WTC11 (cell line): Measurements from ENCODE around the gene KRT6A. TPM values are rescaled to one million over a fixed set of nuclear protein-coding genes. Genes with fewer than 3 reads are reported as not detected.

ENCODE experiments used
- ATAC-seq: fragments of 200-7000 bp; cut with Tn5 transposase; 2 replicates; pipeline ENCODE4 v1.10.0; 2021; ENCODE audit warnings: mild to moderate bottlenecking, moderate library complexity
- CTCF ChIA-PET: fragments of 300-600 bp; sonication (Branson Sonifier 250); formaldehyde crosslinking; loops from one replicate; lab custom pipeline; 2021; ENCODE audit warnings: antibody characterized with exemption; lab: Charles Lee
- POLR2A ChIA-PET: fragments of 350-600 bp; sonication (Branson Sonifier 250); formaldehyde crosslinking; loops from one replicate; lab custom pipeline; 2021; ENCODE audit warnings: antibody characterized with exemption; lab: Charles Lee
- DNase-seq: peaks from one replicate; pipeline ENCODE4 v3.0.0; 2021; ENCODE audit warnings: low spot score
- H3K27ac Mint-ChIP-seq: 2 replicates; pipeline ENCODE4 v1.8.0; 2021; ENCODE audit warnings: mixed read lengths
- H3K27me3 Mint-ChIP-seq: 2 replicates; pipeline ENCODE4 v1.8.0; 2021; ENCODE audit warnings: low read depth, mild to moderate bottlenecking, moderate library complexity, mixed read lengths
- H3K36me3 Mint-ChIP-seq: 2 replicates; pipeline ENCODE4 v1.8.0; 2021; ENCODE audit warnings: mixed read lengths
- H3K4me1 Mint-ChIP-seq: 2 replicates; pipeline ENCODE4 v1.8.0; 2022; ENCODE audit warnings: mixed read lengths
- H3K4me3 Mint-ChIP-seq: 2 replicates; pipeline ENCODE4 v1.8.0; 2021; ENCODE audit warnings: mild to moderate bottlenecking, moderate library complexity, mixed read lengths
- H3K9me3 Mint-ChIP-seq: 2 replicates; pipeline ENCODE4 v1.8.0; 2021; ENCODE audit warnings: mixed read lengths
- CREM ChIP-seq: sonication (generic); formaldehyde crosslinking; IDR thresholded peaks from 2 replicates; pipeline ENCODE4 v1.8.1; 2022; ENCODE audit warnings: mild to moderate bottlenecking, missing genetic modification reagents, moderate library complexity
- ELF4 ChIP-seq: sonication (generic); formaldehyde crosslinking; IDR thresholded peaks from 2 replicates; pipeline ENCODE4 v1.8.1; 2022; ENCODE audit warnings: low read depth, mild to moderate bottlenecking, moderate library complexity, missing genetic modification reagents
- ESRRA ChIP-seq: sonication (generic); formaldehyde crosslinking; IDR thresholded peaks from 2 replicates; pipeline ENCODE4 v1.8.1; 2022; ENCODE audit warnings: mild to moderate bottlenecking, missing genetic modification reagents, borderline replicate concordance
- ETV6 ChIP-seq: sonication (generic); formaldehyde crosslinking; IDR thresholded peaks from 2 replicates; pipeline ENCODE4 v1.8.1; 2022; ENCODE audit warnings: mild to moderate bottlenecking, missing genetic modification reagents
- JUN ChIP-seq: sonication (generic); formaldehyde crosslinking; IDR thresholded peaks from 2 replicates; pipeline ENCODE4 v1.8.0; 2023; ENCODE audit warnings: mild to moderate bottlenecking, missing genetic modification reagents
- MXD4 ChIP-seq: fragments of 250-450 bp; sonication (Bioruptor Pico); IDR thresholded peaks from 2 replicates; pipeline ENCODE4 v1.8.0; 2021; ENCODE audit warnings: mild to moderate bottlenecking, moderate library complexity, borderline replicate concordance
- NFE2L1 ChIP-seq: sonication (generic); formaldehyde crosslinking; IDR thresholded peaks from 2 replicates; pipeline ENCODE4 v1.8.1; 2023; ENCODE audit warnings: missing genetic modification reagents
- PRDM15 ChIP-seq: sonication (generic); formaldehyde crosslinking; IDR thresholded peaks from 2 replicates; pipeline ENCODE4 v1.8.0; 2022; ENCODE audit warnings: missing genetic modification reagents
- RELA ChIP-seq: sonication (generic); formaldehyde crosslinking; IDR thresholded peaks from 2 replicates; pipeline ENCODE4 v1.8.1; 2022; ENCODE audit warnings: missing genetic modification reagents, mild to moderate bottlenecking, borderline replicate concordance
- RORB ChIP-seq: fragments of 250-450 bp; sonication (Bioruptor Pico); IDR thresholded peaks from 2 replicates; pipeline ENCODE4 v1.9.0; 2021; ENCODE audit warnings: mild to moderate bottlenecking
- STAT6 ChIP-seq: sonication (generic); formaldehyde crosslinking; conservative IDR thresholded peaks from 2 replicates; pipeline ENCODE4 v1.8.1; 2023; ENCODE audit warnings: mild to moderate bottlenecking, low read depth, missing genetic modification reagents, moderate library complexity
- TCF7 ChIP-seq: sonication (generic); formaldehyde crosslinking; IDR thresholded peaks from 2 replicates; pipeline ENCODE4 v1.8.0; 2022; ENCODE audit warnings: mild to moderate bottlenecking, low read depth, missing genetic modification reagents, moderate library complexity
- total RNA-seq: library from RNA; stranded (reverse); gene quantifications from 3 replicates; pipeline ENCODE4 v1.2.3, GENCODE V29; 2021
- TF ChIP-seq, protein P1 (sequence below): fragments of 250-450 bp; sonication (Bioruptor Pico); conservative IDR thresholded peaks from 2 replicates; pipeline ENCODE4 v1.9.0; 2021; ENCODE audit warnings: mild to moderate bottlenecking
- TF ChIP-seq, protein P2 (sequence below): sonication (generic); formaldehyde crosslinking; IDR thresholded peaks from 2 replicates; pipeline ENCODE4 v1.8.0; 2022; ENCODE audit warnings: mild to moderate bottlenecking, missing genetic modification reagents
- TF ChIP-seq, protein P3 (sequence below): sonication (generic); formaldehyde crosslinking; IDR thresholded peaks from 2 replicates; pipeline ENCODE4 v1.8.1; 2022; ENCODE audit warnings: low read depth, missing genetic modification reagents, borderline replicate concordance

Gene KRT6A
- total RNA-seq, 1 experiment from 2014 or later, result not detected

- TF ChIP-seq, protein P1, sequence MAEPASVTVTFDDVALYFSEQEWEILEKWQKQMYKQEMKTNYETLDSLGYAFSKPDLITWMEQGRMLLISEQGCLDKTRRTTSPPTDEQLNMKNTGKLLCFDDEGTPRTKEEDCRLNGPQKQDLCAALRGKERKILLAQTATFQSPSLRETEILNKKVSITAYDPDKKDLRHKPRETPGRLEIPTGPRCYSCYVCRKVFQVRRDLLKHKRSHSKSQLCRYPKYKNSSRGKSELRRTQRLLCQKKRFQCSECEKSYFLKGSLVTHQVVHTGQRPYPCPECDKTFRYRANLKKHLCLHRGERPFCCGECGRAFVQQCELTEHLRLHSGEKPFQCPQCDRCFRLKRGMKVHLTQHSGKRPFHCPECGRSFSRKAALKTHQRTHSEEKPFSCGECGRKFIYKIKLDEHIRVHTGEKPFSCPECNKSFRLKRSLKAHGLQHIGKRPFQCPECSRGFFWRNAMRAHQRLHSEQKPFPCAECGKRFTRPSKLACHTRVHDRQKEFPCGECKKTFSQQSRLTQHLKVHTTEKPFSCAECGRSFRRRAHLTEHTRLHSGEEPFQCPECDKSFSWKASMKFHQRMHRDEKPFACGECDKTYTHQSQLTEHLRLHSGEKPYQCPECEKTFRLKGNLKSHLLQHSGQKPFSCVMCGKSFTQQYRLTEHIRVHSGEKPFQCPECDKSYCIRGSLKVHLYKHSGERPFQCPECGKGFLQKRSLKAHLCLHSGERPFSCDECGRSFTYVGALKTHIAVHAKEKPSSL (CRISPR knock-in tag), result no peak
- no peak for TF ChIP-seq ETV6
- TF ChIP-seq RORB, result no peak
- Mint-ChIP-seq H3K9me3 (peaks cover 20% of the 10 kb centered on the region), H3K36me3 (peaks cover 6% of the 10 kb centered on the region; the same call in 1 of the 2 replicates), H3K27ac (no peak overlapping the region), H3K4me1 (no peaks in the 10 kb centered on the region), H3K27me3 (no peaks in the 10 kb centered on the region), H3K4me3 (no peak overlapping the region)
- DNase-seq (no peak), ATAC-seq (no peak)
- POLR2A ChIA-PET, result no interaction called here
- CTCF ChIA-PET, result interaction anchor here (1.4 kb wide), 1 partner anchor 27 kb away, joined by 4 read pairs; no protein-coding TSS in a partner anchor
Measured at GRCh38 chr12:52469853-52470252, 23.2 kb downstream of the KRT6A start.

DNA sequence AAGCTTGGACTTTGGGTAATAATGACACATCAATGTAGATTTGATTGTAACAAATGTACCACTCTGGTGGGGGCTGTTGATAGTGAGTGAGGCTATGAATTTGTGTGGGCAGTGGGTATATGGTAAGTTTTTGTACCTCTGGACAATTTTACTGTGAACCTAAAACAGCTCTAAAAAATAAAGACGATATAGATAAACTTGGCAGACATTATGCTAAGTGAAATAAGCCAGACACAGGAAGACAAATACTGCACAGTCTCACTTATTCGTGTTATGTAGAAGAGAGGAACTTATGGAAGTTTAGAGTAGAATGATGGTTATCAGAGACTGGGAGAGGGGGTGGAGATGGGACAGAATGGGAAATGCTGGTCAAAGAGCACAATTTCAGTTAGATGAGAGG, 28.2 kb downstream of the KRT6A start:
- Mint-ChIP-seq H3K27ac (no peak overlapping the region), H3K4me3 (no peak overlapping the region), H3K27me3 (no peaks in the 10 kb centered on the region; the same call in 1 of the 2 replicates), H3K36me3 (no peaks in the 10 kb centered on the region), H3K4me1 (no peaks in the 10 kb centered on the region)
- ATAC-seq (no peak), DNase-seq (no peak)
- ChIA-PET POLR2A (no interaction called here), CTCF (no interaction called here)
- no peak for TF ChIP-seq STAT6
- TF ChIP-seq, all 79 proteins: peak for 0
- H3K9me3 Mint-ChIP-seq, result peaks cover 17% of the 10 kb centered on the region

- H3K27me3 Mint-ChIP-seq, result no peaks in the 10 kb centered on the region; the same call in 1 of the 2 replicates
- H3K27ac Mint-ChIP-seq, result no peak overlapping the region
- no peak overlapping the region for H3K4me3 Mint-ChIP-seq
- H3K36me3 Mint-ChIP-seq, result no peaks in the 10 kb centered on the region
- ChIA-PET POLR2A (no interaction called here), CTCF (interaction anchor here (0.6 to 1.1 kb wide), 4 partner anchors 48 to 101 kb away, joined by 3 to 12 read pairs (median 4); no protein-coding TSS in a partner anchor)
- ATAC-seq (no peak; the same call in 1 of the 2 replicates), DNase-seq (no peak)
- peaks cover 9% of the 10 kb centered on the region for H3K9me3 Mint-ChIP-seq
- TF ChIP-seq STAT6, result no peak
- TF ChIP-seq RORB, result no peak
- TF ChIP-seq RELA (CRISPR knock-in tag), result no peak
- no peak for TF ChIP-seq JUN (CRISPR knock-in tag)
- TF ChIP-seq ELF4 (CRISPR knock-in tag), result no peak
- no peak for TF ChIP-seq TCF7 (CRISPR knock-in tag)
- TF ChIP-seq, protein P2, sequence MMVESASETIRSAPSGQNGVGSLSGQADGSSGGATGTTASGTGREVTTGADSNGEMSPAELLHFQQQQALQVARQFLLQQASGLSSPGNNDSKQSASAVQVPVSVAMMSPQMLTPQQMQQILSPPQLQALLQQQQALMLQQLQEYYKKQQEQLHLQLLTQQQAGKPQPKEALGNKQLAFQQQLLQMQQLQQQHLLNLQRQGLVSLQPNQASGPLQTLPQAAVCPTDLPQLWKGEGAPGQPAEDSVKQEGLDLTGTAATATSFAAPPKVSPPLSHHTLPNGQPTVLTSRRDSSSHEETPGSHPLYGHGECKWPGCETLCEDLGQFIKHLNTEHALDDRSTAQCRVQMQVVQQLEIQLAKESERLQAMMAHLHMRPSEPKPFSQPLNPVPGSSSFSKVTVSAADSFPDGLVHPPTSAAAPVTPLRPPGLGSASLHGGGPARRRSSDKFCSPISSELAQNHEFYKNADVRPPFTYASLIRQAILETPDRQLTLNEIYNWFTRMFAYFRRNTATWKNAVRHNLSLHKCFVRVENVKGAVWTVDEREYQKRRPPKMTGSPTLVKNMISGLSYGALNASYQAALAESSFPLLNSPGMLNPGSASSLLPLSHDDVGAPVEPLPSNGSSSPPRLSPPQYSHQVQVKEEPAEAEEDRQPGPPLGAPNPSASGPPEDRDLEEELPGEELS (CRISPR knock-in tag), result no peak
- no peak for TF ChIP-seq PRDM15 (CRISPR knock-in tag)
- TF ChIP-seq, protein P3, sequence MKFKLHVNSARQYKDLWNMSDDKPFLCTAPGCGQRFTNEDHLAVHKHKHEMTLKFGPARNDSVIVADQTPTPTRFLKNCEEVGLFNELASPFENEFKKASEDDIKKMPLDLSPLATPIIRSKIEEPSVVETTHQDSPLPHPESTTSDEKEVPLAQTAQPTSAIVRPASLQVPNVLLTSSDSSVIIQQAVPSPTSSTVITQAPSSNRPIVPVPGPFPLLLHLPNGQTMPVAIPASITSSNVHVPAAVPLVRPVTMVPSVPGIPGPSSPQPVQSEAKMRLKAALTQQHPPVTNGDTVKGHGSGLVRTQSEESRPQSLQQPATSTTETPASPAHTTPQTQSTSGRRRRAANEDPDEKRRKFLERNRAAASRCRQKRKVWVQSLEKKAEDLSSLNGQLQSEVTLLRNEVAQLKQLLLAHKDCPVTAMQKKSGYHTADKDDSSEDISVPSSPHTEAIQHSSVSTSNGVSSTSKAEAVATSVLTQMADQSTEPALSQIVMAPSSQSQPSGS (CRISPR knock-in tag), result no peak
- TF ChIP-seq NFE2L1 (CRISPR knock-in tag), result no peak
- no peak for TF ChIP-seq CREM (CRISPR knock-in tag)
- no peak for TF ChIP-seq ESRRA (CRISPR knock-in tag)
- TF ChIP-seq MXD4, result no peak
- TF ChIP-seq, all 79 proteins: peak for 0
- no peaks in the 10 kb centered on the region for H3K4me1 Mint-ChIP-seq
Measured at GRCh38 chr12:52461693-52462092, 31.4 kb downstream of the KRT6A start.
